GM18519 (cell line): ENCODE data around the gene KCNN1.

Experiments used
- ATAC-seq: cut with Tn5 transposase; IDR thresholded peaks from one replicate; pipeline ENCODE4 v1.9.1; 2021; ENCODE audit warnings: mild to moderate bottlenecking, moderate library complexity; ENCODE audit not compliant: unreplicated experiment, low FRiP score

Gene KCNN1

DNA sequence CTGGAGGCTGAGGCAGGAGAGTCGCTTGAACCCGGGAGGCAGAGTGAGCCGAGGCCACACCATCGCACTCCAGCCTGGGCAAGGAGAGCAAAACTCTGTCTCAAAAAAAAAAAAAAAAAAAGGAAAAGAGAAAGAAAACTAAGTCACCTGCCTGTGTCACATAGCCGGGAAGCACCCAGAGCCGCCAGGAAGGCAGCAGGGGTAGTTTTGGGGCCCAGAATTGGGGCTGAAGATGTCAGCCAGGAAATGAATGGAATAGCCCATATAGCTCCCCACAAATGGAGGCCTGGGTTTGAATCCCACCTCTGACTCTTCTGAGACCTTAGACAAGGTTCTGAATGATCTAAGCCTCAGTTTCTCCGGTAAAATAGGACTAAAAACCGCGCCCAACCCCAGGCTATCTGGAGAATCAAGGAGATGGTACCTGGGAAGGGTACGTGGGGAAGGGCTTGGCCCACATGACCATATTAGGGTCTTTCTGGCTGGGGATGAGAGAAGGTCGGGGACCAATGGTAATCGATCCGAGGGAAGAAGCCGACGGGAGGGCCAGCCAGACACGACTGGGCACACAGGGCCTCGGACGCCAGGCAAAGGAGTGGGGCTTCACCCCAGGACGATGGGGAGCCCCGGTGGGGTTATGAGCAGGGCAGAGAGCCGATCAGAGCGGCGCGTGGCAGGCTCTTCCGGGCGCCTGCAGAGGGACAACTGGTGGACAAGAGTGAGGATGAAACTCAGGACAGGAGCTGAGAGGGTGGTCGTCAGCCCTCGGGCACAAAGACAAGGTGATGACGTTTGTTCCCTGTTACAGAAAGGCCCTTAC is 19.7 kb upstream of the KCNN1 start:
- peak; percentile 12 for ATAC-seq

DNA sequence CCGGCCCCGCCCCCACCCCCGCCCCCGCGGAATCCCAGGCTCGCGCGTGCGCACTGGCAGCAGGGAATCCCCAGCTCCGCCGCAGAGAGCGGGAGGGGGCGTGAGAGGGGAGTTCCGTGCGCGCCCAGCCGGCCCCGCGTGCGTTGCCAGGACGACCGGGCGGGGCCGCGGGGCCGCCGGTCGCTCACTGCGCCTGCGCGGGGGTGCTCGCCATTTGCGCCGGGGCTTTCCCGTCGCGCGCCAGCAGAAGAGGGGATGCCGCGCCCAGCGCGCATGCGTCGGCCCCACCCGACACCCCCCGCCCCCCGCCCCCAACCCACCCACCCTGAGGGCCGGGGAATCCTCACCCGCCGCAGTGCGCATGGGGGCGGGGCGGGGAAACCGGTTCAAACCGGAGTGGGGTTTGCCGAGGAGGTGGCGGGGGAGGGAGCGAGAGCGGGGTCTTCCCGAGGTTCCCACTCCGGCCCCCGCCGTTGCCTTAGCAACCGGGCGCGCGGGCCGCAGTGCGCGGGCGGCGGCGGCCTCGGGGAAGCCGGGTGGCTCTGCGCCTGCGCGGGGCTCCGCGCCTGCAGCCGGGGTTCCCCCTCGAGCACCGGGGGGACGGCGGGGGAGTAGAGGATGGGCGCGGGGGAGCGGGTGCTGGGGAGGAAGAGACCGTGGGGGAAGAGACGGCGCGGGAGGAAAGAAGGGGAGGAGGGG is 18.9 kb upstream of the KCNN1 start:
- ATAC-seq = peak; percentile 36

DNA sequence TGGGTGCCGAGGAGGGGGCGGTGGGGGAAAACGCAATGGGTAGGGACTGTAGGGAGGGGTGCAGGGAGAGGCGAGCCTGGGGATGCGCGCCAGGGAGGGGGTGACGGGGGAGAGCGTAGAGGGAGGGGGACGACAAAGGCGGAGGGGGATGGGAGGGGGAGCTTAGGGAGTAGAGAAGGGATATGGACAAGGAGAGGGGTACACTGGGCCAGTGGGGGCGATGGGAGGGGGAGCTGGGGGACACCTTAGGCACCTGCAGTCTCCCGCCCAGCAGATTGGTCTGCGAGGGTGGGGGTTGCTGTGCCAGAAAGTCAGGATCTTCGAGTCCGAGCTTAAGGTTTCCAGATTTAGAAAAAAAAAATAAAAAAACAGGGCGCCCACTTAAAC is 18.4 kb upstream of the KCNN1 start:
- no peak for ATAC-seq

GRCh38 chr19:17948931-17949930 is 17.7 kb upstream of the KCNN1 start:
- ATAC-seq = no peak

DNA sequence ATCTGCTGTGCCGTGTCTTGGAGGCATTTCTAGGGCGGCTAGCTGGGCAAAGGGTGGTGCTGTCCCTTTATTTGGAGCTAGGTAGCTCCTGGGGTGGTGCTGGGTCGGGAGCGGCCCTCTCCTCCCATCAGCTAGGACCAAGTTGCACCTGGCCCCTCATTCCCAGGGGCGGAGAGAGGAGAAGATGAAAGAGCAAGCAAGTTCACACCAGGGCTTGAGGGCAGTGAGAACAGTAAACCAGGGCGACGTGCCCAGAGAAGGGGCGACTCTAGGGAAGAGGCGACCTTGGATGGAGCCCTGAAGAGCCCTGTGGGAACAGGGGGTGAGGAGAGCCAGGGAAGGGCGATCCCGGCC is 17.0 kb upstream of the KCNN1 start:
- no peak for ATAC-seq

DNA sequence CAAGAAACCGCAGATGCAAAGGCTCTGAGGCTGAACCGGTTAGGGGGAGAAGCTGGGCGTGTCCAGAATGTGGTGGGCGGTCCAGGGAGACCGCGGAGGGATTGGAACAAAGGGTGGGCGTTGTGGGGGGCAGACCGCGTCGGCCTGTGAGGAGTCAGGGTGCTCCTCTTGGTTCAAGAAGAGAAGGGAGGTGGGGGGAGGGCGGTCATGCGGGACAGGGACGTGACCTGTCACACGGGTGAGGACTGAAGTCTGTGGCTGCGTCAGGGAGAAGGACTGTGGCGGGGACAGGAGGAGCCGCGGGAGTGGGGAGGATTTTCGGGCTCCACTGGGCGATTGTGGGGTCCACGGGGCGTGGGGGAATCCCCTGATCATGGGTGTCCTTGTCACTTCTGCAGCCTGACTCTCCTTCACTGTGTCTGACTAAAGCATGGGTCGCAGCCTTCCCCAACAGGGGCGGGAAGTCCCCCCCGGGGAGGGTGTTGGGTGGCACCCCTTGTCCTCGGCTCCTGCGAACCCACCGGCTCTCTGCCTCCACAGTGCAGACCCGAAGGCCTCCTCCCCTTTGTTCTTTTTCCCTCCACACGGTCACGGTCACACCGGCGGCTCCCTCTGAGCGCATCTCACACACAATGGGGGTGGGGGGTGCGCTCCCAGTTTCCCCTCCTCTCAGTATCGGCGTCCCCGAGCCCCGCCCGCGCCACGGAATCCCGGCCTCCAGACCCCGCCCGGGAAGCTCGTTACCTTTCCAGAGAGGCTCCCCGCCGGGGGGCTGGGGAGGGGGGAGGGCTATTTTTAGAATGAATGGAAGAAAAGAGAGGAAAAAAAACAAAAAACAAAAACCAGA is 16.4 kb upstream of the KCNN1 start:
- ATAC-seq = no peak

GRCh38 chr19:17951157-17951989 is 15.5 kb upstream of the KCNN1 start:
- ATAC-seq = no peak

- ATAC-seq = no peak
Observed at GRCh38 chr19:17951990-17952976, 14.6 kb upstream of the KCNN1 start.

GRCh38 chr19:17953316-17953801 is 13.5 kb upstream of the KCNN1 start:
- ATAC-seq = no peak

DNA sequence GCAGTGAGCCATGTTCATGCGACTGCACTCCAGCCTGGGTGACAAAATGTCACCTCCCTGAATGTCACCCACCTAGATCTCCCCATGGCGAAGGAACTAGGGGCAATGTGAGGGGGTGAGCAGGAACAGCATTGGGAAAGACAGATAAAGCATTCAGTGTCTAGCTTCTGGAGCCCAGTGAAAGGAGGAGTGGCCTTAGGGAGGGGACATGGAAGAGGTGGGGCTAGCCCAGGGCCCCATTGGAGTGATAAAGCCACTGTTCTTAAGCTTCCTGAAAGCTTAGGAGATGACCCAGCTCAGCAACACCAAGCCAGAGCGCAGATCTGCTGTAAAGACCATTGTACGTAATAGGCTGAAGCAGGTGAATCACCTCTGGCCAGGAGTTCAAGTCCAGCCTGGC is 13.0 kb upstream of the KCNN1 start:
- ATAC-seq = no peak

DNA sequence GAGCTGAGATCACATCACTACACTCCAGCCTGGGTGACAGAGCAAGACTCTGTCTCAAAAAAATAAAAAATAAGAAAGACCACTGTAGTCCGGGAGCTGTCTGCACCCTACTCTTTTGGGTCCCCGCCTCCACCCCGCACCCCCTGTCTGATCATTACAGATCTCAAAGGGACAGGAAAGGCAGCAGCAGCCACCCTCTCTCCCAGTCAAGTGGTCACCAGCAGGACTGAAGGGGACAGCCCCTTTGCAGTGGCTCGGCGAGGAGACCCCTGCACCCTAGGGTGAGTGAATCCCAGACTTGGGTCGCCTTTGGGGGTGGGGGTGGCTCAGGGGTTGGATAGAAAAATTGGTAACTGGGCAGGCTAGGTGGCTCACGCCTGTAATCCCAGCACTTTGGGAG is 12.5 kb upstream of the KCNN1 start:
- ATAC-seq = no peak

DNA sequence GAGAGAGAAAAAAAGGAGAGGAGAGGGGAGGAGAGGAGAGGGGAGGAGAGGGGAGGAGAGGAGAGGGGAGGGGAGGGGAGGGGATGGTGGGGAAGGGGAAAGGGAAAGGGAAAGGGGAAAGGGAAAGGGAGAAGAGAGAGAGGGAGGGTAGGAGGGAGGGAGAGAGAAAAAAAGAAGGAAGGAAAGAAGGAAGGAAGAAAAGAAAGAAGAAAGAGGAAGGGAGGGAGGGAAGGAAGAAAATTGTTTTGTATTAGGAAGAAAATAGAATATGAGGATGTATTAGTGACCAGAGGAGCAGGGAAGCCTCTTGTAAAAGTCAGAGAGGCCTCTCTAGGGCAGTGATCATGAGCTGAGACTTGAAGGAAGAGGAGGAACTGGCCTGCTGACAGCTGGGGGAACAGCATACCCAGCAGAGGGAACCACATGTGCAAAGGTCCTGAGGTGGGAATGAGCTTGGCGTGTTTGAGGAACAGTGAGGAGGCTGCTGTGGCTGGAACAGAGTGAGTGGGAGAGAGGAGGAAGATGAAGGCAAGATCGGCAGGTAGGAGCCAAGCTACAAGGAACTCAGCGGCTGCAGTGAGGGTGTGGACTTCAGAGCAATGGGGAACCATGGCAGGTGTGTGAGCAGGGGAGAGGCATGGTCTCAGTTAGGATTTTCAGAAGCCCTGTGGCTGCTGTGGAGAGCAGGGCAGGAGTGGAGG is 9.6 kb upstream of the KCNN1 start:
- ATAC-seq = no peak

DNA sequence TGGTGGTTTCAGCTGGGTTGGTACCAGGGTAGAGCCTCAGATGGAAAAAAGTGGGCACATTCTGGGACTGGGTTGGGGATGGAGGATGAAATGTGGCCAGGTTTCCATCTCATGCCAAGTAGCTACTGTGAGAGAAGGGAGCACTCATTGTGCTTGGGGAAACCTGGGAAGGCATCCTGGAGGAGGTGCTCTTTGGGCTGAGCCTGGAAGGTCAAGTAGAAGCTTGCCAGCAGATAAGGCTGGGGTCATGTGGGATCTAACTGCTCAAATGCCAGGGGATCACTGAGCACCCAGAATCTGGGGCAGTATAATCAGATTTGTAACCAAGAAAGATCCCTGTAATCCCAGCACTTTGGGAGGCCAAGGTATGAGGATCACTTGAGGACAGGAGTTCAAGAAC is 9.0 kb upstream of the KCNN1 start:
- no peak for ATAC-seq

DNA sequence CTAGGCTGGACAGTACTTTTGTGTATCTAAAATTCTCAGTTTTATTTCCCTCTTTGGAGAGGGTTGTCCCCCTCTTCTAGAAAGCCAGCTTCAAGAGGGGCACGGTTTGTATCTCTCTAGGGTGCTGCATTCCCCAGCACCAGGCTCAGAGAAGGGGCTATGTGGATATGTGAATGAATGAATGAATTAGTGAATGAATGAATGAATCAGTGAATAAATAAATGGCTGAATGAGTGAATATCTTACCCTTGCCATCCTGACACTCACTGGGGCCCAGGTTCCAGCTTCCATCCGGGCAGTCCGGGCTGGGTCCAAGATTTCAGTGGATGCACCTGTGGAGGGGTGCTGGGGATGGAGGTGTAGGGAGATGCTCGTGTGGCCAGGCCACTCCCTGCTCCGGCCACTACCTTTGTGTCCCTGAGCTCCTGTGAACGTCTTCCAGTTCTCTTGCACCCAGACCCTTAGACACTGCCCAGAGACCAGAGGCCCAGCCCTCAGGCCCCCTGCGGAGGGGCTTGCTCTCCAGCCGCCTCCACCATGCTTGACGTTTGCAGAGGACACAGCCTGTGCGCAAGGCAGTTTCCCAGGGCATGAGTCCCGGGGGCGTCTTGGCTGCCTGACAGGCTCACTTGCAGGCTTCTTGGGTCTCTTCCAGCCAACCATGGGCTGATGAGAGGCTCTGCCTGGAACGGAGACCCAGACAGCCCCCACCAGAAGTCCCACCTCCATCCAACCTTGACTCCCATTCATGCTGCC is 2.8 kb upstream of the KCNN1 start:
- ATAC-seq = no peak

DNA sequence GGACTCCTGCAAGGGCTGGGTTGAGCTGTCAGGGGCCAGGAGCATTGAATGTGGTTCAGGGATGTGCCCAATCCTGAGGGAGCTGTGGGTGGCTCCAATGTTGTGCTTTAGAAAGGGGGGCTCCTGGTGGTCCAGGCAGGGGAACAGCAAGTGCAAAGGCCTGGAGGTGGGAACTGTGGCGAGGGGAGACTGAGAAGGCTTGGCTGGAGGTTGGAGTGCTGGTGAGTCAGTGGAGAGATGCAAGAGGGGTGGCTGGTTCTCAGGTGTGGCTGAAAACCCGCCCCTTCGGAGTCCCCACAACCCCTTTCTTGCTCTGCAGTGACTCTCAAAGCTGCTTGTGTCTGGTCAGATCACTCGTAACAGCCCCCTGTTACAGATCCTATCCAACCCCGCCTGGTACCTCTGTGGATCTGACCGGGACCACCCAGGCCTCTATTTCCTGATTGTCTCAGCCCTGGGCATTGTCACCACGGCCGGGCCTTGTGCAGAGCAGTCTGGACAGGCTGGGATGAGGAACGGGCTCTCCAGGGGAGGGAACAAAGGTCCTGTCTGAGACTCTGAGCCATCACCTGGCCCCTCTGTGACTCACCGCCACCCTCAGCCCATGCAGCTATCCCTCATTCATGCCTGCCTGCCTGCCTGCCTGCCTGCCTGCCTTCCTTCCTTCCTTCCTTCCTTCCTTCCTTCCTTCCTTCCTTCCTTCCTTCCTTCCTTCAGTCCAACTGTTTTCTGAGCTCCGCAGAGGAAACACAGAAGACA is 1.4 kb upstream of the KCNN1 start:
- ATAC-seq = no peak

GRCh38 chr19:17966129-17966483 is 801 bp upstream of the KCNN1 start:
- no peak for ATAC-seq
